Cortex of kidney (tissue), 1 donor: ENCODE results near the gene ATP11A.
"Not testable (repeated sequence)": the region's sequence is repeated elsewhere in the genome, so short reads cannot be mapped to it uniquely, and the experiment has no call there.

ENCODE experiments used
- DNase-seq: peaks from one replicate; lab custom pipeline; 2025; lab: John Stamatoyannopoulos, UW

The ATP11A gene

DNA sequence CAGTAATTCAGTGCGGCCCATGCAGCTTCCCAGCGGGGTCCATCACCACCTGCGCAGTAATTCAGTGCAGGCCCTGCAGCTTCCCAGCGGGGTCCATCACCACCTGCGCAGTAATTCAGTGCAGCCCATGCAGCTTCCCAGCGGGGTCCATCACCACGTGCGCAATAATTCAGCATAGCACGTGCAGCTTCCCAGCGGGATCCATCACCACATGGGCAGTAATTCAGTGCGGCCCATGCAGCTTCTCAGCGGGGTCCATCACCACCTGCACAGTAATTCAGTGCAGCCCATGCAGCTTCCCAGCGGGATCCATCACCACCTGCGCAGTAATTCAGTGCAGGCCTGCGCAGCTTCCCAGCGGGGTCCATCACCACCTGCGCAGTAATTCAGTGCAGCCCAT is 173.5 kb downstream of the ATP11A start:
- not testable (repeated sequence) for DNase-seq

DNA sequence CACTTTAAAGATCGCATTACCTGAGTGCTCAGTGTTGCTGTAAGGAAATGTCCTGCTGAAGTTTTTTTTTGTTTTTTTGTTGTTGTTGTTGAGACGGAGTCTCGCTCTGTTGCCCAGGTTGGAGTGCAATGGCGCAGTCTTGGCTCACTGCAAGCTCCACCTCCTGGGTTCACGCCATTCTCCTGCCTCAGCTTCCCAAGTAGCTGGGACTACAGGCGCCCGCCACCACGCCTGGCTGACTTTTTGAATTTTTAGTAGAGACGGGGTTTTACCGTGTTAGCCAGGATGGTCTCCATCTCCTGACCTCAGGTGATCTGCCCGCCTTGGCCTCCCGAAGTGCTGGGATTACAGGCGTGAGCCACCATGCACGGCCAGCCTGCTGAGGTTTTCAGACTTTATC is 175.6 kb downstream of the ATP11A start:
- not testable (repeated sequence) for DNase-seq

DNA sequence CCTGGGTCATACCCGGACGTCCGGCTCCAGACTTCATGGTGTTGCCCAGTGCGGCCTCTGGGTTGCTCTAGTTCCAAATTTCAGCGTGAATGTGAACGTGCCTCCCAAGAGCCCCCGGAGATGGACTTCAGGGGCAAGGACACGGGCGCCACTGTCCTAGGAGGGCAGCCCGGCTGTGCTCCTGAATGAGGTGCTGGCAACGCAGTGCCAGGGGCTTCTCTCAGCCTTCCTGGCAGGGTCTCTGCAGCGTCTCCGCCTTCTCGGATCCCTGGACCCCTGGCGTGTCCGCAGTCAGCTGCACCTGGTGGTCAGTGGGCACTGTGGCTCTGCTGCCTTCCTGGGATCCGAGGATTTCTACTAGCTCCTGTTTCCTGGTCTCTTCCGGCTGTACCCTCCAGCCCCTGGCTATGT is 177.5 kb downstream of the ATP11A start:
- no peak for DNase-seq

DNA sequence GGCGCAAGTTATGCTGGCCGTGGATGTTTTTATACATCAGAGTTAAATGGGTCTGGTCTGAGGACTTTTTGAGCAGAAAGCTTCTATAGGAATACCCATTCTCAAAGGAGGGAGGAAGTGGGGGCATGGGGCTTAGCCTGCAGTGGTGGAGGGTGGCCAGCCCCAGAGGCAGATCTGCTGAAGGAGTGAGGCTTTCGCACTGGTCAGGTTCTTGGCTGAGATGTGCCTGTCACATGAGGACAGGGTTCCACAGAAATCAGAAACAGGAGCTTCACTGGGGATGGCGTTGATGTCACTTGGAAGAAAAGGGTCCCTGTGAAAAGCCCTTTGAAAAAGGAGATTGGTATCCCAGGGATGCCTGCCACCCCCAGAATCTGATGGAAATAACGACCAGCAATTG is 178.5 kb downstream of the ATP11A start:
- DNase-seq, result no peak

DNA sequence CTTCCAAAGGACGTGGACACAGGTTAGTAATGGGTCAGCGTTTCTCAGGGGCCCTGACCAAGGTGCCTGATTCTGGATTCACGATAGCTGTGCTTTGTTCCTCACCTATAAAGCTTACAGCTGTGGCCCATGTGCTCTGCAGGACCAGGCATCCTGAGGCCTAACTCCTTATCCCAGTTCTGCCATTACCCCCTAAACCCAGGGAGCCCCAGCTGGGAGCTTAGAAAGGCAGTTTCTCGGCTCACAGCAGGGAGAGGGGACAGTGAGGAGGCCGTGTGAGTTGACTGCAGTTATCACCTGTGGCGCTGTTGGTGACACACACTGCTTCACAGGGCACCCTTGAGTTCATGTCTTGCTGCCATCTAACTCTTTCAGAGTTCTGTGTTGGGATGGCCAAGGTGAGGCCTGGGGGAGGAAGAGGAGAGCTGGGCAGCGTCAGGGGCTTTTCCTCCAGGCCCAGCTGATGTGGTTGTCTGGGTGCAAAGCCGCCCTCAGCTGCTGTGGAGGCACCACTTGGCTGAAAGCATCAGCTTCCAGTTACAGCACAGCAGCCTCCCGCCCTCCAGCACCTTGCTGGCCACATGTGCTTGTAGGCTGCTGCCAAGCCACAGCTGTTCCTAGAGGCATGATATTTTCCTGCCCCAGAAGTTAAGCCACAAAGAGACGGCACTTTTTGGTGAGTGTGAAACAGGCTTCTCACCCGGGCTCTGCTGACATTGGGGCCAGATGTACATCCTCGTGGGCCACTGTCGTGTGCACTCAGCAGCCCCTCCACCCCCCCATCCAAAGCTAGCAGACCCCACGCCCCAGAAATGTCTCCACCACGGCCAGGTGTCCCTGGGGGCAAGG is 179.6 kb downstream of the ATP11A start:
- no peak for DNase-seq

DNA sequence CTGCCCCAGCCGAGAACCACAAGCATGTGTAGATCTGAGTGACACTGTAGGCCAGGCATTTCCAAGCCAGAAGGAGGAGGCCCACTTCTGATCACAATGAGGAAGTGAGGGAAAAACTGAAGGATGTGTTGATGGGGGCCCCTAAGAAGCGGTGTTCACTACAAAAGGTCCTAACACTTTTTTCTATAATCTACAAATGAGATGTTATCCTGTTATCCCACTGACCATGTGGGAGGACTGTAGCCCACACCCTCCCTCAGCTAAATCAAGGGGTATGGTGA is 180.2 kb downstream of the ATP11A start:
- no peak for DNase-seq

DNA sequence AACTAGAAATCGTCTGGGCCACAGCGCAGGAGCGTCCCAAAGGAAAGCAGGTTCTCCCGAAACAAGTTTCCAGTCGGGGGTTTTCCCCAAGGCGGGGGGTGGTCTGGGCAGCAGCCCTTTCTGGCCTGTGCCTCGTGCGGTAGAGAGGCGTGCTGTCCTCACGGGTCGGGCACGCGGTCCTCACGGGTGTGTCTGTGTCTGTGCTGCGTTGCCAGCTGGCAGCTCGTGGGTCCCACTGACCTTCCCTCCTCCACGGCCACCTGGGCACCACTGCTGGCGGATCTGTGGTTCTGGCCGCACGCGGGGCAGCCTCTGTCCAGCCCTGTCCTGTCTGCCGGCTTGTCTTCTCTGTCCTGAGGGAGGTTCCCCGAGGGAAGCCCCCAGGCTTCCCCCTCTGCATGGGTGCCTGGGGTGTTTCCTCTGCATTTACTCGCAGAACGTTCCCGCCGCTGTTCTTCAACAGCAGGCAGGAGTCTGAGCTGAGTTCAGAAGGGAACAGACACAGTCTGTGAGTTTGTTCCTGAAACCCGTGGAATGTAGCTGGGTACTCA is 181.0 kb downstream of the ATP11A start:
- DNase-seq, result no peak

DNA sequence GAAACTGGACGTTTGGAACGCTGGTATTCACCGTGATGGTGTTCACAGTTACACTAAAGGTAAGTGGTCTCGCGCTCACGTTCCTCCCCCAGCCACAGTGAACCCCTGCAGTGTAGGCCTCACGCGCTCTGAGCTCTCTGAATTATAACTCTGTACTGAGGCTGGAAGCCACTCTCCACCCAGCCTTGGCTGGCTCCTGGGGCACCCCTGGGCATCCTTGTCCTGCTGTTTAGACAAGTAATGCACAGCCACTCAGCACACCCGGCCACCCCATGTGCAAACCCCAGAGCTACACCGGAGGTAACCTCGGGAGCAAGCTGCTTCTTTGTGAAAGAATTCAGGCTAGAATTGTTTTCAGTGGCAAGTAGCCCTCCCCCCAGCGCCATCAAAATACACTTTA is 181.9 kb downstream of the ATP11A start:
- DNase-seq, result no peak

DNA sequence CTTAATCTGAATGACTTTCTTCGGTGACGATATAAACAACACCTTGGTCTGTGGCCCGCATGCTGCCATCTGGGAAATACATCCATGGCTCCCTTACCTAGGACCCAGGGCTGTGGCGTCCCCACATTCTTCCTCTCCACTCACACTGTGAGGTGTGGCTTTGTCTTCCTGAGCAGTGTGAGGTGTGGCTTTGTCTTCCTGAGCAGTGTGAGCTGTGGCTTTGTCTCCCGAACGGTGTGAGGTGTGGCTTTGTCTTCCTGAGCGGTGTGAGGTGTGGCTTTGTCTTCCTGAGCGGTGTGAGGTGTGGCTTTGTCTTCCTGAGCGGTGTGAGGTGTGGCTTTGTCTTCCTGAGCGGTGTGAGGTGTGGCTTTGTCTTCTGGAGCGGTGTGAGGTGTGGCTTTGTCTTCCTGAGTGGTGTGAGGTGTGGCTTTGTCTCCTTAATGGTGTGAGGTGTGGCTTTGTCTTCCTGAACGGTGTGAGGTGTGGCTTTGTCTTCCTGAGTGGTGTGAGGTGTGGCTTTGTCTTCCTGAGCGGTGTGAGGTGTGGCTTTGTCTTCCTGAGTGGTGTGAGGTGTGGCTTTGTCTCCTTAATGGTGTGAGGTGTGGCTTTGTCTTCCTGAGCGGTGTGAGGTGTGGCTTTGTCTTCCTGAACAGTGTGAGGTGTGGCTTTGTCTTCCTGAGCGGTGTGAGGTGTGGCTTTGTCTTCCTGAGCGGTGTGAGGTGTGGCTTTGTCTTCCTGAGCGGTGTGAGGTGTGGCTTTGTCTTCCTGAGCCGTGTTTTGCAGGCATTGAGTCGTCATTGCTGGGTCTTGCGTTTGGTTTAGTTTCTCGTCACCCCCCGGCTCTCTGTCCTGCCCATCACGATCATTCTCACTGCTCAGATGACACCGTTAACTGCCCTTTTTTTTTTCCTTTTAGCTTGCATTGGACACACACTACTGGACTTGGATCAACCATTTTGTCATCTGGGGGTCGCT is 183.1 kb downstream of the ATP11A start:
- DNase-seq, result not testable (repeated sequence)

DNA sequence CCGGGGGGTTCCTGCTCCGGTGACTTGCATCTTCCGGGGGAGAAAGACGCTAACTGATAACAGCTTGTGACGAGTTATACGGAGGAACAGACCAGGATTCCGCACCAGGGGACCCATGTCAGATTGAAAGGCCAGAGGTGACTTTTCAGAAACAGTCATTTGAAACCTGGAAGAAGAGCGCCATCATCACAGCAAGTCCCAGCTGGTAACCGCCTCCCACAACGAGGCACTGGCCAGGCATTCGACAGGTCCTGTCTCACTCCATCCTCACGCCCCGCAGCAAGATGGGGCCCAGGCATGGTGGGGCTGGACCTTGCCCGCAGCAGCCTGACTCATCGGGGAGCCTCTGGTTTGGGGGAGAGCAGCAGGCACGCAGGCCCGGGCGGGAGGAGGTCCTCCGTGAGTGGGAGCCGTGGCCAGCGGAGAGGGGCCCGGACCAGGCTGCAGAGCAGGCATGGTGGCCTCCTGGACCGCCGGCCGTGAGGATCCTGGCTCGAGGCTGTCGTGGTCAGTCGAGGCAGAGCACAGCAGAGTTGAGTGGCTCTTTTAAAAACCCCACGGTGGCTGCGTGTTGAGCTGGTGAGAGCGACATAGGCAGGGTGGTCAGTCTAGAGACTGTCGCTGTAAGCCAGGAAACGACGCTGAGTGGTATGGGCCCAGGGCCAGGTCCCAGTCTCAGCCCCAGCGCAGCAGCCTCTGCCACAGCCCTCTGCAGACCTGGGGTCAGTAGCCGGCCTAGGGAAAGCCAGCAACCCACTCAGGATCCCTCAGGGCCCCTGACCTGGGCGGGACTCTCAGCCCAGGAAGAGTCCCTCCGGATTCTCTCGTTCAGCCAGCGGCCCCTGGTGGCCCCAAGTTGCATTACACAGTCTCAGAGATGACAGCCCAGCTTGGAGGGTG is 184.3 kb downstream of the ATP11A start:
- DNase-seq, result no peak

DNA sequence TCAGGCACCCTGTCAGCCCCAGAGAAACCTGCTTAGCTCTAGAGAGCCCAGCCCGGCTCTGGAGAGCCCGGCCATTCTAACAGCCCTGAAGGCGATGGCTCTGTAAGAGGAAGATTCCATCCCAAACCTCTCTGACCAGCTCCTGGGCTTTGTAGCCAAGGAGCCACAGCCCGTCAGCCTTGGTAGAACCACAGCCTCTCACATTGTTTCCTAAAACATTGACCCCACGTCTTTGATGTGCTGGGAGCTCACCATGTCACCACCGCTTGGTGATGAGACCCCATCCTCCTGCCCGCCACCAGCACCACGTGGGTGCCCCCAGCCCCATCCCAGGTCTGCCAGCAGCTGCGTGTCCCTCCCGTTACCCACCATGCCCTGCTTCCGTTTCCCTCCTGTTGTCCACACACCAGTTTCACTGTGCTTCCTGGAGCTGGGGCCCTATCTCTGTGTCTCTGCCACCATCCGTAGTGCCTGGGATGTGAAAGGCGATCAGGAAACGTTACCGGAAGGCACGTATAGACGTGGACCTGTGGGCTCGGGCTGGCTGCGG is 185.0 kb downstream of the ATP11A start:
- DNase-seq, result no peak

DNA sequence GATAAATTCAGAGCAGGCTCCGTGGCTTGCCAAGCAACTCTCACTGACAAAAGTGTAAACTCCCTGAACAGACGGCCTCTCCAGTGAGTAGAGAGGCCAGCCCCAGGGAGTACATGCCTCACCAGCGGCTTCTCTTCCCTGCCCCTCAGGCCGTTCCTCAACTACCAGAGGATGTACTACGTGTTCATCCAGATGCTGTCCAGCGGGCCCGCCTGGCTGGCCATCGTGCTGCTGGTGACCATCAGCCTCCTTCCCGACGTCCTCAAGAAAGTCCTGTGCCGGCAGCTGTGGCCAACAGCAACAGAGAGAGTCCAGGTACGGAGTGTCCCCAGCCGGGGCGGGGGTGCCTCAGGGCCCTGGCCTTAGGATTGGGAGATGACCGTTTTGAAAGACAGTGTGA is 185.8 kb downstream of the ATP11A start:
- DNase-seq, result no peak

DNA sequence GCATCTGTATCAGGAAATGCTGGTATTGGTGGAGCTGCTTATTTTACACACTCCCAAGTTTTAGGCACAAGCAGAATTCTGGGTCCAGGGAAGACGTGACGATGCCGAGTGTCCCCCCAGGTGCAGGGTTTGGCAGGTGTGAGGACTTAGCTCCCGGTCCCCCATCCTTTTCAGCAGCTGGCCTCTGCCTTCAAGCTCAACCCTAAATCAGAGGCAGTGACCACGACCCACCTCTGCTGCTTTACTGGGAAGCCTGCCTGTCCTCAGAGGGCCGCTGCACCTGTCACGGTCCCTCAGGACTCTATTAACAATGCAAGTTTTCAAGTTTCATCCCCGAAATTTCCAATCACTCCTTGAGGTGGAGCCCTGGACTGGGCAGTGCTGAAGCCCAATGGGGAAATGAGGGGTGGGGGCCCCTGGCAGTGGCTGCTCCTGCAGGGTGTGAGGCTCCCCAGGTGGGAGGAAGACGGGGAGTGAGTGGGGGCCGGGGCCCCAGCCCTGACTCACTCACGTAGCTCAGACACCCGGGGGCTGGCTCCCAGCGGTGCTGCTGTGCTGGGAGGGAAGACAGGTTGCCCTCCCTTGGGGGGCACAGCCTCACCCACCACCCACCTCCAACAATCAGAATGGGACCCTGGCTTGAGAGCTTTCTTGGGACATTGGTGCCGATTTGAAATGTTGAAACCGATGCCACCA is 186.6 kb downstream of the ATP11A start:
- DNase-seq, result no peak

DNA sequence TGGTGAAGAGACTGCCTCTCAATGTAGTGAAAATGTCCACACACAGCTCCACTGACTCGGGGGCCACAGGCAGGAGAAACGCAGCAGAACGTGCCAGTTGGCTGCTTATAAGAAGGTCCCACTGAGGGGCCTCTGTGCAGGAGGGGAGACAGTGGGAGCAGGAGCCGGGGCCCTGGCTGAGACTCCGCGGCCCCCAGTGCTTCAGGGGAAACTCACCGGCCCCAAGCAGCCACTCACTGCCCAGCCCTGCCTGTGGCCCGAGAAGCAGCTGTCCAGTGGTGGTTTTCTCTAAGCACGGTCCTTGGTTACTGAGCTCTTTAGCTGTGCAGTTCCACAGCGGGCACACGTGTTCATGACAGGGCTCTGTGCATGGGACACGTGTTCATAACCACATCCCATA is 187.2 kb downstream of the ATP11A start:
- no peak for DNase-seq

DNA sequence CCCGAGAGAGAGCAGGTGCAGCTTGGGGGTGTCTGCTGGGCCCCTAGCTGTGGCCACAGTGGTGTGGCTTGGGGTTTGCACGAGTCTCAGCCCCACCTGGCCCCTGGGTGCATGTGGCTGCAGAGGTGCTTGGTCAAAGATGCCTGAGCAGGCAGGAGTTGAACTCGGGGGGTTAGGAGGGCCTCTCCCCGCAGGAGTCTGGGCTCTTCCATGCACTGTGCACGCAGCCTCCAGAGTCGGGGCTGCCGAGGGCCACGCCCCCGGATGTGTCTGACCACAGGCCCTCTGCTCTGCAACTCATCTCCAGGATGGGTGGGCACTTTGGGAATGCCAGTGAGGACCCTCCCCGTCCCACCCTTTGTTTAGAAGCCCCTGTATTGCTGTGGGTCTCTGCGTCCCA is 187.7 kb downstream of the ATP11A start:
- DNase-seq, result no peak

DNA sequence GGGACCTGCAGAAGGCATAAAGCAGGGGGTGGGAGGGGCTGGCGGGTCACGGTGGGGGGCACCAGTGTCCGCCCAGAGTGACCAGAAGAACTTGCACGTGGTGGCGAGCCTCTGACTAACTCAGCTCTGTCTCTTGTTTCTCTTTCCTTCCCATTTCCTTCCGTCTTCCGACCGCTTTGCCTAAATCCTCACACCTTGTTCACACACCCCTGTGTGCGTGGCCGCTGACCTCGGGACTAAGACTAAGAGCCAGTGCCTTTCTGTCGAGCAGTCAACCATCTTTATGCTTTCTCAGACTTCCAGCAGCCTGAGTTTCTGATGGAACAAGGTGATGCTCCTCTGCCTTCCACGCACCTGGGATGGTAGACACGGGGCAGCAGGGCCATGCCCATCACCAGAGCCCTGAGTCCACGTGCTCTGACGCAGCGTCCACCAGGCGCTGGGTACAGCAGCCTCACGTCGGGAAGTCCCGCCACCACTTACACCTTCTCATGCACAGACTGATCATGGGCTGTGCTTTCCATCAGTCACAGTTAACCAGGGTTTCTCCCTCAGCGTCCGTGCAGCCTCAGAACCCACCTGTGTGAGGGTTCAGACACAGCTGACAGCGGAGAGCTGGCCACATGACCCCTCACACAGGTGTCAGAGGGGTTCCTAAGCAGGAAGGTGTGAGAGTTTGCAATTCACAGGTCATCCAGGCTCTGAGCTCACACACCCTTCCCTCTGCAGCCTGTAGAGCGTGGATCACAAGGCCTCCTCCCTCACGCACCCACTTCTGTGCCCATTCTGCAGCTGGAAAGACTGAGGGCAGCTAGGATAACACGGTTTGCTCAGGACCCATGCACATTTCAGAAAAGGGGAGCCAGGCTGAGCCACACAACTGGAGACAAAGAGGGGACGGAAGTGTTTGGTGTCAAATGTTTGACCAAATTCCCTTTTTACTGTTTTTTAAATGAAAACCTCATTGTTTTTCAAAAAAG is 188.4 kb downstream of the ATP11A start:
- no peak for DNase-seq

DNA sequence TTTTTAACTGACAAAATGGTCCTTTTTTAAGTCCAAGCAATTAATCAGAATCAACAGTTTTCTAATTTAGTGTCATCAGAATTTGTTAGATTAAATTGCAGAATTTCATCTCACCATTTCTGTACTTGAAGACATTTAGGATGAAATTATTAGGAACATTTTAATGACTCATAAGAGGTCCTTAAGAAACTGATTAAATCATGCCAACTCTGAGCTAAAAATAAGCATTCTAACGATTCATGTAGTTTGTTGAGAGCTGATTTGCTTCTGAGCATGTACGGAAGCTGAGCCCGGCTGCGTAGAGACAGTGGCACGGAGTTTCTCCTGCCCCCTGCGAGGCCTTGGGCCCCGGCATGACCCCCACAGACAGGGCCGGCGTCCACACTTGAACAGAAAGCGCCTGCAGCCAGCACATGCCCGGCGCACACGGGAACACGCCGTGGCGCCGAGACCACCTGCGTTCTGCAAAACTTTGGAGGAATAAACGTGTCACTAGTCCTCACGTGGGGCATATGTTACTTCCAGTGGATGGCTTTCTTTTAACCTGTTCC is 189.5 kb downstream of the ATP11A start:
- DNase-seq, result no peak

DNA sequence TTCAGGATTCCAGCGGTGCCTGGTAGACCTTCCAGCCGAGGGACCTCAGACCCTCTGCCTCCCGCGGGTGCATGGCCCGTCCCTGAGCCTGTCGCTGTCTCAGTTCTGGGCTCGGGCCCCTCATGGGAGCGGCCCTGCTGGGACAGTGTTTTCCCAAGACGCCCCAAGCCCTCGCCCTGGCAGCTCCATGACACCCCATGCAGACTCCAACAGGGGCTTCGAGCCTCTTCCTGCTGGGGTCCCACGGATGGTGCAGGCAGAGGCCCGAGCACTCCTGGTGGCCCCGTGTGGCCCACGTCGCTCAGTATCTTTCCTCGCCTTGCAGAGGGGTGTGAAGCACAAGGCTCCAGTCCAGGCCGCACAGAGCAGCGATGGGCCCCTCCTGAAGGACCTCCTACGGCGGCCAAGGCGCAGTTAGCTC is 190.4 kb downstream of the ATP11A start:
- DNase-seq, result no peak

DNA sequence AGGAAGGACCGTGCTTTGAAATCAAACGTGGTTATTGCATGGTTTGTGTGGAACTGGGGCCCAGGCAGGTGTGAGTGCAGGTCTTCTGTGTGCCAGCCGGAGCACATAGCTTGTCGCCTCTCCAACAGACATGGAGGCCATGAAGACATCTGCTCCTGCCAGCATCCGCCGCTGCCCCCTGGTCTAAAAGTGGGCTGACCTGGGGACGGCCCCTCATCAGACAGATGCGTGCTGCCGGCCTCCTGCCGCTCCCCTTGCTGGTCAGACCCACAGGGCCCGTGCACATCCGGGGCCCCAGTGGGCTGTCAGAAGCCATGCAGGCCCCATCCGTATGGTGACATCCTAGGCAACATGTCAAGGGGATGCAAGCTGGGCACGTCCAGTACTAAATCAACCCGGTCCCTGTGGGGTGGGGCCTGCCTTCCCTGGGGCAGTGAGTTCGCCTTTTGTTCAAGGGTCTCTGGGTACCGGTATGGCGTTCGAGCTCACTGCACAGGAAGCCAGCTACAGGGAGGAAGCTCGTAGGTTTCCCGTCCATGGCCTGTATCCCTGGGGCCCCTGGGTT is 191.2 kb downstream of the ATP11A start:
- DNase-seq, result no peak
